GM12801 (cell line): Measurements from ENCODE around the gene PRR27.

Source experiments
- TF ChIP-seq, protein P1 (sequence below): IDR thresholded peaks from one replicate; pipeline ENCODE4 v1.5.1; 2011; ENCODE audit warnings: control low read depth; ENCODE audit not compliant: insufficient read length; ENCODE audit errors: extremely low read depth

Gene PRR27

DNA sequence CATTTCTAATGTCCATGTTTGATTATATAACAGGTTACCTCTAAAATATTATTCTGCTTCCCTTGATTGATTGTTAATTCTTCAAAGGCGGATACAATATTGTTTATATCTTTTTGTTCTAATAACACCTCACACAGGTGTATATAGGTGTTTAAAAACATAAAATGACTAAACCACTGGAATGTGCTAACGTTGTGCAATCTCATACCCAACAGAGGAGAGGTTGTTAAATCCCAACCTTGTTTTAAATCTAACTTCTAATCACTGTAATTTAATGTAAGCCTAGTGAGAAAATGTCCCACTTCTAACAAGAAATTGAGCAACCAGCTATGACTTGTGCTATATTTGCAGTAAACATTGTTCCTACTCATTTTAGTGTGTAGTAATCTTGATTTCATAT, 42.8 kb downstream of the PRR27 start:
- TF ChIP-seq, protein P1, sequence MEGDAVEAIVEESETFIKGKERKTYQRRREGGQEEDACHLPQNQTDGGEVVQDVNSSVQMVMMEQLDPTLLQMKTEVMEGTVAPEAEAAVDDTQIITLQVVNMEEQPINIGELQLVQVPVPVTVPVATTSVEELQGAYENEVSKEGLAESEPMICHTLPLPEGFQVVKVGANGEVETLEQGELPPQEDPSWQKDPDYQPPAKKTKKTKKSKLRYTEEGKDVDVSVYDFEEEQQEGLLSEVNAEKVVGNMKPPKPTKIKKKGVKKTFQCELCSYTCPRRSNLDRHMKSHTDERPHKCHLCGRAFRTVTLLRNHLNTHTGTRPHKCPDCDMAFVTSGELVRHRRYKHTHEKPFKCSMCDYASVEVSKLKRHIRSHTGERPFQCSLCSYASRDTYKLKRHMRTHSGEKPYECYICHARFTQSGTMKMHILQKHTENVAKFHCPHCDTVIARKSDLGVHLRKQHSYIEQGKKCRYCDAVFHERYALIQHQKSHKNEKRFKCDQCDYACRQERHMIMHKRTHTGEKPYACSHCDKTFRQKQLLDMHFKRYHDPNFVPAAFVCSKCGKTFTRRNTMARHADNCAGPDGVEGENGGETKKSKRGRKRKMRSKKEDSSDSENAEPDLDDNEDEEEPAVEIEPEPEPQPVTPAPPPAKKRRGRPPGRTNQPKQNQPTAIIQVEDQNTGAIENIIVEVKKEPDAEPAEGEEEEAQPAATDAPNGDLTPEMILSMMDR, result no peak

DNA sequence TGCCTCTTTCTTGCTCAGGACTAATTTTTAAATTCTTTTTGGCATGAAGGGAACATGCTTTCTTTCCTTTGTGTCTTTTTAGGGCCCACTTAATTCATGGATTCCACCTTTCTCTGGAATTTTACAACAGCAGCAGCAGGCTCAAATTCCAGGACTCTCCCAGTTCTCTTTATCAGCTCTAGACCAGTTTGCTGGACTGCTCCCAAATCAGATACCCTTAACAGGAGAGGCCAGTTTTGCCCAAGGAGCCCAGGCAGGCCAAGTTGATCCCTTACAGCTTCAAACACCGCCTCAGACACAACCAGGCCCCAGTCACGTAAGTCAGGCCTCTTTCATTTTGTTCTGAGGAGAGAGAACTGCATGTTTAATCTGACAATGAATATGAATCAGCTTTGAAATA, 43.8 kb downstream of the PRR27 start:
- TF ChIP-seq, protein P1, result no peak

DNA sequence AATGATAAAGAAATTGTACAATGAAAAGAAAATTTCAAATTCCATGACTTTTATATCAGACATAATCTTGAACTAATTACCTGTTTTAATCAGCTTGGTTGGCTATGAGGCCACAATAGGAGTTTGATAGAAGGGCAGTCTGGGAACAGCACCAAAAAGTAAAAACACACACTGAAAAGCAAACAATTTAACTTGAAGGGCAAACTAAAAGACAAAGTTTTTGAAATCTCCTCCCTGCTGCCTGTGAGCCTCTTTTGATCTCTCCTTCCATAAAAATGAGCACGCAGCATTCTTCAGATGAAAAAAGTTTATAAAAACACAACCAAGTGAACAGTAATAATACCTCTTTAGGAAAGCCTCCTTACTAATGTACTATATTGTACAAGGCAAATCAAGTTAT, 49.6 kb downstream of the PRR27 start:
- TF ChIP-seq, protein P1, result no peak
